Ovary (tissue), 3 donors: Measurements from ENCODE around the gene PRPS2.

ENCODE experiments used
- POLR2A ChIP-seq: fragments of 450-650 bp; IDR thresholded peaks from one replicate; pipeline ENCODE4 v1.6.1; 2017; ENCODE audit warnings: antibody characterized with exemption, mild to moderate bottlenecking, moderate library complexity
- TF ChIP-seq, protein P1 (sequence below), 3 donors: fragments of 450-650 bp in 2 of 3; fragments of 200-600 bp in 1 of 3; IDR thresholded peaks; one replicate each; pipeline versions ENCODE4 v1.5.1 to v1.8.0; 2016 to 2022; ENCODE audit warnings: antibody characterized with exemption in 3 of 3, mild to moderate bottlenecking in 1 of 3
- donor health status: DM: no; HTN: no; CAD: no.

DNA sequence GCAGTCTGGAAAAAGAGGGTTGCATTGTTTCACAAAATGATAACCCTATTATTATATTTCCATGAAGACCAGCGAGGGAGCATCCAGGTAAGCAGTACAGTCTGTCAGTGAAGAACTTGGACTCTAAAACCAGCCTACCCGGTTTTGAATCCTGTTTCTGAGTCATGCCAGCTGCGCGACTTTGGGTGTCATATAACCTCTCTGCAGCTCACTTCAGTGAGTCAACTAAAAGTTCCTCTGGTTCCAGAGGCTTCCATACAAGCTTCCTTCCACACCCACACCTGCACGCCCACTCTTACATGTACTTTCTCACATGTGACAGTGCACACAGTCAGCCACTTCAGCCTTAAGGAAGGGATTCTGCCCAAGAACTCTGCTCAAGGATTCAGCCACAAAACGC lies 49.8 kb upstream of the PRPS2 start:
- TF ChIP-seq, protein P1, sequence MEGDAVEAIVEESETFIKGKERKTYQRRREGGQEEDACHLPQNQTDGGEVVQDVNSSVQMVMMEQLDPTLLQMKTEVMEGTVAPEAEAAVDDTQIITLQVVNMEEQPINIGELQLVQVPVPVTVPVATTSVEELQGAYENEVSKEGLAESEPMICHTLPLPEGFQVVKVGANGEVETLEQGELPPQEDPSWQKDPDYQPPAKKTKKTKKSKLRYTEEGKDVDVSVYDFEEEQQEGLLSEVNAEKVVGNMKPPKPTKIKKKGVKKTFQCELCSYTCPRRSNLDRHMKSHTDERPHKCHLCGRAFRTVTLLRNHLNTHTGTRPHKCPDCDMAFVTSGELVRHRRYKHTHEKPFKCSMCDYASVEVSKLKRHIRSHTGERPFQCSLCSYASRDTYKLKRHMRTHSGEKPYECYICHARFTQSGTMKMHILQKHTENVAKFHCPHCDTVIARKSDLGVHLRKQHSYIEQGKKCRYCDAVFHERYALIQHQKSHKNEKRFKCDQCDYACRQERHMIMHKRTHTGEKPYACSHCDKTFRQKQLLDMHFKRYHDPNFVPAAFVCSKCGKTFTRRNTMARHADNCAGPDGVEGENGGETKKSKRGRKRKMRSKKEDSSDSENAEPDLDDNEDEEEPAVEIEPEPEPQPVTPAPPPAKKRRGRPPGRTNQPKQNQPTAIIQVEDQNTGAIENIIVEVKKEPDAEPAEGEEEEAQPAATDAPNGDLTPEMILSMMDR (IDR thresholded peaks at IDR 0.05), result no peak
- no peak for TF ChIP-seq POLR2A
